ENCODE measurements around the gene GTF2B.

GRCh38 chr1:88875595-88875994 lies 15.8 kb downstream of the GTF2B start:
- TF ChIP-seq EP300 (IDR thresholded peaks at IDR 0.05) (no peak), CTCF (IDR thresholded peaks at IDR 0.05) (no peak), POLR2AphosphoS5 (IDR thresholded peaks at IDR 0.05) (no peak)
